IMR-90 (cell line): ENCODE measurements around the gene NEK5. TPM values are rescaled to one million over a fixed set of nuclear protein-coding genes. Genes with fewer than 3 reads are reported as not detected.

Experiments
- ATAC-seq: fragments of 200-7000 bp; cut with Tn5 transposase; 2 replicates; pipeline ENCODE4 v1.9.1; 2020; ENCODE audit warnings: low read depth, mild to moderate bottlenecking, moderate library complexity
- BruUV-seq: library from RNA; stranded (reverse); fragments of 400-500 nt; replicated peaks from 2 replicates; lab custom pipeline; 2021; lab: Mats Ljungman, UMichigan
- CTCF ChIA-PET: fragments of 300-600 bp; formaldehyde crosslinking; extraction: SDS; loops from one replicate; lab custom pipeline; 2021; ENCODE audit warnings: antibody characterized with exemption; lab: Yijun Ruan, JAX
- POLR2A ChIA-PET: fragments of 300-600 bp; sonication (Branson Sonifier 250); formaldehyde crosslinking; loops from one replicate; lab custom pipeline; 2022; ENCODE audit warnings: antibody characterized with exemption; ENCODE audit not compliant: unreplicated experiment; lab: Charles Lee
- DNase-seq: peaks from one replicate; pipeline ENCODE4 v3.0.0; 2013
- H2AFZ ChIP-seq: replicated peaks from 2 replicates; pipeline ENCODE3; 2013; ENCODE audit warnings: low read length, mild to moderate bottlenecking; ENCODE audit not compliant: poor library complexity
- H2AK5ac ChIP-seq: 2 replicates; pipeline ENCODE4 v1.6.1; 2013; ENCODE audit warnings: low read depth, low read length, inconsistent platforms
- H2AK9ac ChIP-seq: replicated peaks from 2 replicates; pipeline ENCODE3; 2013; ENCODE audit warnings: mild to moderate bottlenecking, low read depth, low read length, moderate library complexity; ENCODE audit not compliant: poor library complexity
- H2BK120ac ChIP-seq: 2 replicates; pipeline ENCODE4 v1.6.1; 2013; ENCODE audit warnings: low read depth, low read length, inconsistent platforms
- H2BK15ac ChIP-seq: 3 replicates; pipeline ENCODE4 v1.6.1; 2013; ENCODE audit warnings: low read depth, low read length, inconsistent platforms
- H2BK20ac ChIP-seq: 2 replicates; pipeline ENCODE4 v1.6.1; 2013; ENCODE audit warnings: low read depth, mild to moderate bottlenecking, inconsistent platforms, low read length, moderate library complexity
- H2BK5ac ChIP-seq: 2 replicates; pipeline ENCODE4 v1.6.1; 2013; ENCODE audit warnings: mild to moderate bottlenecking, low read depth, low read length, inconsistent platforms; ENCODE audit not compliant: poor library complexity, severe bottlenecking
- H3K14ac ChIP-seq: replicated peaks from 2 replicates; pipeline ENCODE4 v1.6.1; 2013; ENCODE audit warnings: low read depth, low read length, inconsistent platforms
- H3K18ac ChIP-seq: 2 replicates; pipeline ENCODE4 v1.6.1; 2013; ENCODE audit warnings: low read depth, low read length, control low read depth
- H3K23ac ChIP-seq: 2 replicates; pipeline ENCODE4 v1.6.1; 2013; ENCODE audit warnings: low read depth, low read length, inconsistent platforms
- H3K27ac ChIP-seq: 2 replicates; pipeline ENCODE4 v1.5.1; 2013; ENCODE audit warnings: mild to moderate bottlenecking, control low read depth, low read length; ENCODE audit not compliant: insufficient read depth
- H3K27me3 ChIP-seq: 2 replicates; pipeline ENCODE4 v1.6.1; 2013; ENCODE audit warnings: low read length; ENCODE audit not compliant: control insufficient read depth, insufficient read depth
- H3K36me3 ChIP-seq: 2 replicates; pipeline ENCODE4 v1.6.1; 2013; ENCODE audit warnings: low read length, mixed read lengths; ENCODE audit not compliant: control insufficient read depth, insufficient read depth
- H3K4ac ChIP-seq: 2 replicates; pipeline ENCODE4 v1.6.1; 2013; ENCODE audit warnings: low read depth, low read length, inconsistent platforms
- H3K4me1 ChIP-seq: 2 replicates; pipeline ENCODE4 v1.6.1; 2013; ENCODE audit warnings: low read length, mixed read lengths; ENCODE audit not compliant: control insufficient read depth, insufficient read depth
- H3K4me2 ChIP-seq: 2 replicates; pipeline ENCODE4 v1.6.1; 2013; ENCODE audit warnings: low read depth, mild to moderate bottlenecking, control low read depth, low read length, moderate library complexity
- H3K4me3 ChIP-seq: 2 replicates; pipeline ENCODE4 v1.5.1; 2013; ENCODE audit warnings: low read depth, mild to moderate bottlenecking, control low read depth, low read length, moderate library complexity; ENCODE audit not compliant: insufficient read depth
- H3K56ac ChIP-seq: 2 replicates; pipeline ENCODE4 v1.6.1; 2013; ENCODE audit warnings: low read length, inconsistent platforms; ENCODE audit not compliant: insufficient read depth; ENCODE audit errors: extremely low read depth
- H3K79me1 ChIP-seq, 2 experiments: 2 replicates each; pipeline ENCODE4 v1.6.1; 2013; ENCODE audit warnings: low read length in 2 of 2, inconsistent platforms in 1 of 2, low read depth in 1 of 2
- H3K9ac ChIP-seq: 2 replicates; pipeline ENCODE4 v1.6.1; 2013; ENCODE audit warnings: low read depth, low read length, control low read depth
- H3K9me1 ChIP-seq: 2 replicates; pipeline ENCODE4 v1.6.1; 2013; ENCODE audit warnings: low read length, inconsistent platforms; ENCODE audit not compliant: insufficient read depth
- H3K9me3 ChIP-seq: 2 replicates; pipeline ENCODE4 v1.6.1; 2013; ENCODE audit warnings: low read length; ENCODE audit not compliant: control insufficient read depth, insufficient read depth
- H4K20me1 ChIP-seq: 2 replicates; pipeline ENCODE4 v1.6.1; 2013; ENCODE audit warnings: low read length, inconsistent platforms; ENCODE audit not compliant: insufficient read depth
- H4K5ac ChIP-seq: 2 replicates; pipeline ENCODE4 v1.6.1; 2013; ENCODE audit warnings: mild to moderate bottlenecking, low read depth, low read length, control low read depth
- H4K8ac ChIP-seq, 2 experiments: 2 replicates each; pipeline ENCODE4 v1.6.1; 2013; ENCODE audit warnings: low read depth in 2 of 2, low read length in 2 of 2, control low read depth in 1 of 2, inconsistent platforms in 1 of 2
- H4K91ac ChIP-seq: 2 replicates; pipeline ENCODE4 v1.6.1; 2013; ENCODE audit warnings: low read depth, low read length, inconsistent platforms; ENCODE audit not compliant: insufficient read depth
- BHLHE40 ChIP-seq: fragments of 150-350 bp; IDR thresholded peaks from 2 replicates; pipeline ENCODE4 v1.6.1; 2016; ENCODE audit warnings: mild to moderate bottlenecking, low read depth, low read length
- CEBPB ChIP-seq: IDR thresholded peaks from 2 replicates; pipeline ENCODE4 v1.6.1; 2012; ENCODE audit warnings: low read depth, low read length, improper control_type of control experiment
- CTCF ChIP-seq: conservative IDR thresholded peaks from 2 replicates; pipeline ENCODE4 v1.5.1; 2012; ENCODE audit warnings: mild to moderate bottlenecking, low read depth, low read length, improper control_type of control experiment
- FOS ChIP-seq: fragments of 150-350 bp; IDR thresholded peaks from 2 replicates; pipeline ENCODE4 v1.6.1; 2016; ENCODE audit warnings: low read depth, low read length
- MAFK ChIP-seq: IDR thresholded peaks from 2 replicates; pipeline ENCODE4 v1.6.1; 2012; ENCODE audit warnings: low read depth, low read length, improper control_type of control experiment
- MAZ ChIP-seq: IDR thresholded peaks from 2 replicates; pipeline ENCODE4 v1.6.1; 2012; ENCODE audit warnings: low read depth, mild to moderate bottlenecking, low read length, improper control_type of control experiment, moderate library complexity, borderline replicate concordance
- MXI1 ChIP-seq: IDR thresholded peaks from 2 replicates; pipeline ENCODE4 v1.6.1; 2012; ENCODE audit warnings: low read depth, mild to moderate bottlenecking, low read length, moderate library complexity, borderline replicate concordance
- NFE2L2 ChIP-seq: fragments of 150-350 bp; IDR thresholded peaks from 2 replicates; pipeline ENCODE4 v1.6.1; 2016; ENCODE audit warnings: low read depth, mild to moderate bottlenecking, low read length
- POLR2A ChIP-seq: IDR thresholded peaks from 2 replicates; pipeline ENCODE4 v1.6.1; 2012; ENCODE audit warnings: mild to moderate bottlenecking, low read depth, low read length
- RAD21 ChIP-seq: IDR thresholded peaks from 2 replicates; pipeline ENCODE4 v1.6.1; 2012; ENCODE audit warnings: low read length, improper control_type of control experiment
- SMC3 ChIP-seq: fragments of 150-350 bp; IDR thresholded peaks from 2 replicates; pipeline ENCODE4 v1.6.1; 2016; ENCODE audit warnings: low read depth, mild to moderate bottlenecking, antibody characterized with exemption, low read length, moderate library complexity
- USF2 ChIP-seq: fragments of 150-350 bp; IDR thresholded peaks from 2 replicates; pipeline ENCODE4 v1.6.1; 2017; ENCODE audit warnings: mild to moderate bottlenecking, antibody characterized with exemption, low read length, low read depth
- WGBS, 2 experiments: methylation state at CpG; one replicate each; pipeline versions ENCODE4 v1.1.5 to v1.1.7; 2013; ENCODE audit warnings: missing lambda C conversion rate in 2 of 2; ENCODE audit not compliant: insufficient read length in 1 of 2; ENCODE audit errors: extremely low coverage in 2 of 2; 5-methylcytosine and 5-hydroxymethylcytosine counted together
- dilution Hi-C: fragments of 300-500 bp; cut with HindIII; formaldehyde crosslinking; loops from one replicate; pipeline ENCODE4 v1.14.3; 2018; ENCODE audit warnings: low sequenced_read_pairs; ENCODE audit not compliant: unreplicated experiment
- in situ Hi-C: fragments of 300-500 bp; cut with MboI; formaldehyde crosslinking; loops from 3 replicates; pipeline ENCODE4 v1.14.3; 2019; ENCODE audit warnings: low sequenced_read_pairs, inconsistent platforms, mixed read lengths
- intact Hi-C: fragments of 100-400 bp; cut with micrococcal nuclease; formaldehyde crosslinking; loops from 2 replicates; pipeline ENCODE4 v1.10.0; 2022
- polyA plus RNA-seq, 3 experiments: library from polyadenylated mRNA; depleted of rRNA; stranded (reverse); fragments of >200 nt; gene quantifications; 2 replicates each; pipeline ENCODE4 v1.2.3, GENCODE V29; 2012; ENCODE audit warnings: low replicate concordance in 1 of 3
- total RNA-seq: library from RNA; depleted of rRNA; stranded (reverse); fragments of >200 nt; gene quantifications from 2 replicates; pipeline ENCODE4 v1.2.3, GENCODE V29; 2012
- TF ChIP-seq, protein P1 (sequence below): fragments of 150-350 bp; IDR thresholded peaks from 2 replicates; pipeline ENCODE4 v1.6.1; 2016; ENCODE audit warnings: low read depth, mild to moderate bottlenecking, low read length, moderate library complexity, borderline replicate concordance

Gene NEK5
- total and polyA plus RNA-seq, 2 of the 4 experiments (the other 2 are of a cell fraction): not detected

- H2AK9ac ChIP-seq: peak within 1 kb of the TSS; percentile 95
- peak within 1 kb of the TSS; percentile 77 to 85 for H4K8ac ChIP-seq
- BruUV-seq: no TSS peak
- H4K91ac ChIP-seq: peak within 1 kb of the TSS; percentile 88
- ATAC-seq (peak; percentile 80), DNase-seq (peak; percentile 56)
- peak within 1 kb of the TSS; percentile 56; the same call in 1 of the 2 replicates for H2AK5ac ChIP-seq
- peak within 1 kb of the TSS; percentile 88 for H3K9ac ChIP-seq
- peak within 1 kb of the TSS; percentile 22; the same call in 1 of the 2 replicates for H2BK20ac ChIP-seq
- H4K5ac ChIP-seq: peak within 1 kb of the TSS; percentile 56
- peak within 1 kb of the TSS; percentile 86 for H3K23ac ChIP-seq
- peak within 1 kb of the TSS; percentile 77; the same call in 1 of the 2 replicates for H3K56ac ChIP-seq
- peak within 1 kb of the TSS; percentile 83 for H3K4ac ChIP-seq
- H3K18ac ChIP-seq: peak within 1 kb of the TSS; percentile 23
- 0 out of 2 replicates have a peak, but pooled peaks cover 1% of the 10 kb centered on the region for H3K36me3 ChIP-seq
- H2AFZ ChIP-seq: peak within 1 kb of the TSS; percentile 95
- peaks cover 6% of the 10 kb centered on the region; the same call in 1 of the 2 replicates for H3K9me1 ChIP-seq
- H3K4me2 ChIP-seq: peak within 1 kb of the TSS; percentile 93
- dilution Hi-C loops (no loop called here), in situ Hi-C loops (no loop called here), intact Hi-C loops (no loop called here)
- peak within 1 kb of the TSS; percentile 67; the same call in 1 of the 2 replicates for H2BK120ac ChIP-seq
- WGBS, 2 experiments: 1% methylated on average over 39 of the region's 74 CpGs; no CpG with 5 or more reads in 1 of the 2 experiments
- peaks cover 17 to 20% of the 10 kb centered on the region in 2 experiments for H3K79me1 ChIP-seq
- H3K9me3 ChIP-seq: no peaks in the 10 kb centered on the region
- H3K14ac ChIP-seq: peak within 1 kb of the TSS; percentile 80
- no peaks in the 10 kb centered on the region for H4K20me1 ChIP-seq
- peak within 1 kb of the TSS; percentile 60 for H2BK5ac ChIP-seq
- peak within 1 kb of the TSS; percentile 80 for H3K27ac ChIP-seq
- TF ChIP-seq MXI1 (no peak), RAD21 (no peak), NFE2L2 (no peak), SMC3 (no peak), CTCF (no peak), MAFK (0 out of 2 replicates have a peak, but pooled peaks have one; percentile 22), BHLHE40 (peak; percentile 20; the same call in 1 of the 2 replicates), USF2 (no peak), POLR2A (no peak), MAZ (no peak; the same call in 1 of the 2 replicates), FOS (no peak), CEBPB (no peak)
- TF ChIP-seq, protein P1, sequence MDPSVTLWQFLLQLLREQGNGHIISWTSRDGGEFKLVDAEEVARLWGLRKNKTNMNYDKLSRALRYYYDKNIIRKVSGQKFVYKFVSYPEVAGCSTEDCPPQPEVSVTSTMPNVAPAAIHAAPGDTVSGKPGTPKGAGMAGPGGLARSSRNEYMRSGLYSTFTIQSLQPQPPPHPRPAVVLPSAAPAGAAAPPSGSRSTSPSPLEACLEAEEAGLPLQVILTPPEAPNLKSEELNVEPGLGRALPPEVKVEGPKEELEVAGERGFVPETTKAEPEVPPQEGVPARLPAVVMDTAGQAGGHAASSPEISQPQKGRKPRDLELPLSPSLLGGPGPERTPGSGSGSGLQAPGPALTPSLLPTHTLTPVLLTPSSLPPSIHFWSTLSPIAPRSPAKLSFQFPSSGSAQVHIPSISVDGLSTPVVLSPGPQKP: no peak
- H3K27me3 ChIP-seq: no peaks in the 10 kb centered on the region
- ChIA-PET POLR2A (no interaction called here), CTCF (interaction anchor here (0.6 to 0.9 kb wide), 3 partner anchors 9 to 291 kb away, joined by 3 to 4 read pairs (median 3); no protein-coding TSS in a partner anchor)
- peaks cover 7% of the 10 kb centered on the region for H3K4me1 ChIP-seq
- no peak within 1 kb of the TSS; the same call in 1 of the 3 replicates for H2BK15ac ChIP-seq
- peak within 1 kb of the TSS; percentile 82 for H3K4me3 ChIP-seq
Measured at GRCh38 chr13:52159159-52159982, 30.5 kb upstream of the NEK5 start, which contains the start of gene NEK3. Gene NEK3 (minus strand): TSS chr13:52159597. CDS start chr13:52156191, 3,406 bp downstream.
